ENCODE results near the gene GRIN1.

GRIN1 gene

GRCh38 chr9:137170486-137171148, 31.7 kb downstream of the GRIN1 start:
- Histone ChIP-seq H4K20me1 (ENCODE audit: insufficient read depth, low read length) (no peaks in the 10 kb centered on the region), H2AFZ (ENCODE audit: low read length) (no peak overlapping the region), H3K4me1 (ENCODE audit: insufficient read depth, low read length, severe bottlenecking) (peaks cover 21% of the 10 kb centered on the region), H3K79me2 (ENCODE audit: insufficient read depth, low read length) (no peaks in the 10 kb centered on the region), H3K27me3 (ENCODE audit: insufficient read depth, low read length) (peaks cover 16% of the 10 kb centered on the region), H3K4me2 (ENCODE audit: low read length) (no peak overlapping the region), H3K36me3 (ENCODE audit: insufficient read depth, low read length) (no peaks in the 10 kb centered on the region), H3K9me2 (ENCODE audit: low read depth, low read length) (no peaks in the 10 kb centered on the region), H3K9ac (ENCODE audit: low read length) (no peak overlapping the region), H3K4me3 (ENCODE audit: low read depth, low read length, poor library complexity, severe bottlenecking) (no peak overlapping the region), H3F3A (ENCODE audit: insufficient read depth, low read length) (no peaks in the 10 kb centered on the region), H3K27ac (ENCODE audit: low read depth, low read length, poor library complexity, severe bottlenecking) (no peak overlapping the region), H3K9me3 (ENCODE audit: low read length) (no peaks in the 10 kb centered on the region)
- TF ChIP-seq CTCF (IDR thresholded peaks at IDR 0.05; ENCODE audit: low read length) (no peak), EZH2 (IDR thresholded peaks at IDR 0.05; ENCODE audit: borderline replicate concordance, low read length) (no peak)

- TF ChIP-seq CTCF (IDR thresholded peaks at IDR 0.05; ENCODE audit: low read length) = no peak
- no peak for TF ChIP-seq EZH2 (IDR thresholded peaks at IDR 0.05; ENCODE audit: borderline replicate concordance, low read length)
- H3K4me1 ChIP-seq (ENCODE audit: insufficient read depth, low read length, severe bottlenecking) = peaks cover 21% of the 10 kb centered on the region
- H3K4me2 ChIP-seq (ENCODE audit: low read length) = no peak overlapping the region
- H3F3A ChIP-seq (ENCODE audit: insufficient read depth, low read length) = peaks cover 3% of the 10 kb centered on the region; the same call in 1 of the 2 replicates
- H2AFZ ChIP-seq (ENCODE audit: low read length) = no peak overlapping the region
- H3K27ac ChIP-seq (ENCODE audit: low read depth, low read length, poor library complexity, severe bottlenecking) = no peak overlapping the region
- H3K4me3 ChIP-seq (ENCODE audit: low read depth, low read length, poor library complexity, severe bottlenecking) = no peak overlapping the region
- no peaks in the 10 kb centered on the region for H4K20me1 ChIP-seq (ENCODE audit: insufficient read depth, low read length)
- H3K79me2 ChIP-seq (ENCODE audit: insufficient read depth, low read length) = no peaks in the 10 kb centered on the region
- H3K27me3 ChIP-seq (ENCODE audit: insufficient read depth, low read length) = peaks cover 13% of the 10 kb centered on the region
- no peaks in the 10 kb centered on the region for H3K9me3 ChIP-seq (ENCODE audit: low read length)
- H3K9me2 ChIP-seq (ENCODE audit: low read depth, low read length) = no peaks in the 10 kb centered on the region
- H3K9ac ChIP-seq (ENCODE audit: low read length) = no peak overlapping the region
- no peaks in the 10 kb centered on the region for H3K36me3 ChIP-seq (ENCODE audit: insufficient read depth, low read length)
Observed at GRCh38 chr9:137171149-137171900, 32.4 kb downstream of the GRIN1 start.

- Histone ChIP-seq H3F3A (ENCODE audit: insufficient read depth, low read length) (peaks cover 4% of the 10 kb centered on the region; the same call in 1 of the 2 replicates), H3K79me2 (ENCODE audit: insufficient read depth, low read length) (no peaks in the 10 kb centered on the region), H3K9me3 (ENCODE audit: low read length) (no peaks in the 10 kb centered on the region), H3K9ac (ENCODE audit: low read length) (no peak overlapping the region), H3K9me2 (ENCODE audit: low read depth, low read length) (no peaks in the 10 kb centered on the region), H3K27ac (ENCODE audit: low read depth, low read length, poor library complexity, severe bottlenecking) (no peak overlapping the region), H3K4me3 (ENCODE audit: low read depth, low read length, poor library complexity, severe bottlenecking) (no peak overlapping the region), H4K20me1 (ENCODE audit: insufficient read depth, low read length) (no peaks in the 10 kb centered on the region), H3K4me1 (ENCODE audit: insufficient read depth, low read length, severe bottlenecking) (peaks cover 21% of the 10 kb centered on the region), H3K4me2 (ENCODE audit: low read length) (no peak overlapping the region), H3K27me3 (ENCODE audit: insufficient read depth, low read length) (peaks cover 7% of the 10 kb centered on the region; the same call in 1 of the 2 replicates), H2AFZ (ENCODE audit: low read length) (no peak overlapping the region), H3K36me3 (ENCODE audit: insufficient read depth, low read length) (no peaks in the 10 kb centered on the region)
- TF ChIP-seq CTCF (IDR thresholded peaks at IDR 0.05; ENCODE audit: low read length) = no peak
- TF ChIP-seq EZH2 (IDR thresholded peaks at IDR 0.05; ENCODE audit: borderline replicate concordance, low read length) = no peak
Observed at GRCh38 chr9:137172901-137173795, 34.2 kb downstream of the GRIN1 start.

All from OCI-LY1 (cell line).